Stimulated activated CD8-positive, alpha-beta memory T cell treated with anti-CD3 and anti-CD28 coated beads, Interleukin-2, amount 100 ng/mL, for 1 hour (primary cell): ENCODE data around the gene TTC7B.

Experiments
- DNase-seq, 2 donors: peaks; one replicate each; pipeline ENCODE4 v3.0.0-alpha.2; 2020; ENCODE audit warnings: low read depth in 2 of 2

TTC7B gene

DNA sequence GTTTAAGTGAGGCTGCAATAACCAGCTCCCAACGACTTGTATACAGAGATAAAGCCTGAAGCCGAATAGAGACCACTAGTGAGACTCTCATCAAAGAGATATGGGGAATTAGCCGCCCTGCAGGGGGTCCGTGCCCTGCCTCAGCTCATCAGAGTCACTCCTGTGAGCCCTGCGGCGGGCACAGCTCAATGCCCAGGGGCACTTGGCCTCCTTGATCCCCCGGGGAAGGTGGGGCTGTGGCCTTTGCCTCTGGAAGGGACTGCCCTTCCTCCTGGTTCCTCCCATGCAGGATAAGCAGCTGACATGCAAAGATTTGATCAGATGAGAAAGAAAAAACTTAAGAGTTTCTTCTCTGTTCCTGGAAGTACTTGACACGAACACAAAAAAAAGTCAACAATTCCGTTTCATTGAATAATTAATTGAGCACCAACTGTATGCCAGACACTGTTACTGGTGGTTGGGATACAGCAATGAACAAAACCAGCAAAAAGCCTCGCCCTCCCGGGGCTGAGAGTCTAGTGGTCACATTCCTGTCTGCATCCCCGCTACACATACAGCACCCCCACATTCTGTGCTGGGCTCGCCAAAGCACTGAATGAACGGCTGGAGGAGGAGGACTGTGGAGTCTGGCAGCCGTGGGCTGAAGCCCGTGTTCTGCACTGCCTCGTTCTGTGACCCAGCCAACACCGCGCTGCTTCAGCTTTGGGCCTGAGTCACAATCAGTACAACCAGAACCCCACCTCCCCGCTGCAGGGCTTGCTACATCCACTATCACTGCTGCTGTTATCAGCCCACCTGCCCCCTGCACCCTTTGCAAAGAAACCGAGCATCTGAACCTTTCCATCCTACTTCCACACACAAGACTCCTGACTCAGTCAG is 10.3 kb downstream of the TTC7B start:
- DNase-seq: no peak

DNA sequence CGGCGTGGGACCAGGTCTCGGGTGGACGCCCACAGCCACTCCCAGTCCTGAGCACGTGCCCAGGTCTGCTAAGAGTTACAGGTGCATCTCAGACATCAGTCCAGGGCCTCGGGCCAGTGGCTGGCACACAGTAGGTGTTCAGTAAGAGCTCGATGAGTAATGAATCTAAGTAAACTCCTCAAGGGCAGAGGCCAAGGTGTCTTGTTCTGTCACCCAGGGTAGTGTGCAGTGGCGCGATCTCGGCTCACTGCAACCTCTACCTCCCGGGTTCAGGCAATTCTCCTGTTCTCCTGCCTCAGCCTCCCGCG is 11.2 kb downstream of the TTC7B start:
- no peak for DNase-seq

- no peak for DNase-seq
These were observed 11.7 kb downstream of the TTC7B start for GRCh38 chr14:90804292-90805083.

- no peak for DNase-seq
These were observed 13.0 kb downstream of the TTC7B start for GRCh38 chr14:90803249-90803648.

DNA sequence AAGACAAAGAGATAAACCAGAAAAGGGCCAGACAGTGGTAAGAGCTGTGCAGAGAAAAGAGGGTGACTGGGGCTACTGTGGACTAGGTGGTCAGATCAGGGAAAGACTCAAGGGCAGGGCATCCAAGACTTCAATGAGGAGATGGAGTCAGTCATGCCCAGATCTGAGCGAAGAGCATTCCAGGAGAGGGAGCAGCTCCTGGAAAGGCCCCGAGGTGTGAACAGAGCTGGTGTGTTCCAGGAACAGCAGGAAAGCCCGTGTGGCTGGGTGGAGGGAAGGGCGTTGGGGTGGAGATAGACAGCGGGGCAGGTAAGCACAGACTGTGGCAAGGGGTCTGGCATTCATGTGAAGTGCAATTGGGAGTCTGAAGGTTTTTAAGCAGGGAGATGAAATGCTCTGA is 16.8 kb downstream of the TTC7B start:
- no peak for DNase-seq

DNA sequence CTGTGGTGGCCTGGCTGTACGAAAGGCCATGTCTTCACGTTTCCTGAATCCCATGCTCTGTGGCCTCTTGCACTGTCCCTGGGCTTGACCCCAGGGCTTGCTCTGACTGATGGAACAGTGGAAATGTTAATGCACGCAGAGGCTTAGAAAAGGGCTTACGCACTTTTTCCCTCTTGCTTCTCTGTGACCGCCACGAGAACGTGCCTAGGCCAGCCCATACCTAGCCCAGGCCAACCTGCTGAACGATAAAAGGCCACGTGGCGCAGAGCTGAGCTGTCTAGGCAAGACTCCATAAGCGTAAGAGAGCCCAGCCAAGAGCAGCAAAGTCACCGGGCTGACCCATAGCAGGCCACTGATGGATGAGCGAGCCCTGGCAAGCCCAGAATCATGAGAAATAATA is 18.3 kb downstream of the TTC7B start:
- DNase-seq: no peak

DNA sequence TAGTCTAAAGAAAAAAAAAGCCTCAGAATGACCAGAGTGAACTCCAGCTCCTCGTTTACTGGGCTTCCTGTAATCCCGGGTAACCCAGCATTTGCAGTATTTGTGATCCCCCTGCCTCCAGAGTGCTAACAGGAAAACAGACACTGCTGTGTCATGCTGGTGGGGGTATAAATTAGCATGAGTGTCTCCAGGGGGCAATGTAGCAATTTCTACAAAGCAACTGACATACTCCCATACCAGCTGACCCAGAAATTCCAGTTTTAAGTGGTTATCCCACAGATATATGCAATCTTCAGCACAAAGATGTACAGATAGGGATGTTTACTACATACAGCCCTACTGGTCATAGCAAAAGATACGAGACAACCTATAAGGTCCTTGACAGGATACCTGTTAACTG is 18.8 kb downstream of the TTC7B start:
- no peak for DNase-seq

DNA sequence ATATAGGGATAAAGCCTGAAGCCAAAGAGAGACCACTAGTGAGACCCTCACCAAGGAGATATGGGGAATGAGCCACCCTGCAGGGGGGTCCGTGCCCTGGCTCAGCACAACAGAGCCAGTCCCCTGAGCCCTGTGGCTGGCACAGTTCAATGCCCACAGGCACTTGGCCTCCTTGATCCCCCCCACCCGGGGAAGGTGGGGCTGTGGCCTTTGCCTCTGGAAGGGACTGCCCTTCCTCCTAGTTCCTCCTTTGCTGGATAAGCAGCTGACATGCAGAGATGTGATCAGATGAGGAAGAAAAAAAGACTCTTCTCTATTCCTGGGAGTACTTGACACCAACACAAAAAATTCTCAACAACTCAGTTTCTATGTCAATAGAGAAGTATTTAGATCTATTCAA is 19.9 kb downstream of the TTC7B start:
- no peak for DNase-seq

GRCh38 chr14:90795744-90796143 is 20.5 kb downstream of the TTC7B start:
- no peak for DNase-seq

DNA sequence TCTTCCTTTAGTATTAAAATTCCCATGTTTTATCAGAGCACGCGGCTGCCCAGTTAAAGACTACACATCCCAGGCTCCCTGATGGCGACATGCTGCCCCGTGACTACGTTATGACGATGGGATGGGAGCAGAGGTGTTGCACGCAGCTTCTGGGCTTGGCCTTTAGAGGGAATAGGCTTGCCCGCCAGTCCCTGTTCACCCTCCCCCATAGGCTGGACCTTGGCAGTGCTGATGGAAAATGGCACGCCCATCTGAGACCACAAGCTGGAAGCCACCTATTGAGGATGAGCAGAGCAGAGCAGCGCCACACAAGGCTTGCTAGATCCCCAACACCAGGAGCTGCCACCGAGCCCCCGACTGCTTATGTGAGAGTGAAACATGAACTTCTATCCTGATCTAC is 24.7 kb downstream of the TTC7B start:
- no peak for DNase-seq

DNA sequence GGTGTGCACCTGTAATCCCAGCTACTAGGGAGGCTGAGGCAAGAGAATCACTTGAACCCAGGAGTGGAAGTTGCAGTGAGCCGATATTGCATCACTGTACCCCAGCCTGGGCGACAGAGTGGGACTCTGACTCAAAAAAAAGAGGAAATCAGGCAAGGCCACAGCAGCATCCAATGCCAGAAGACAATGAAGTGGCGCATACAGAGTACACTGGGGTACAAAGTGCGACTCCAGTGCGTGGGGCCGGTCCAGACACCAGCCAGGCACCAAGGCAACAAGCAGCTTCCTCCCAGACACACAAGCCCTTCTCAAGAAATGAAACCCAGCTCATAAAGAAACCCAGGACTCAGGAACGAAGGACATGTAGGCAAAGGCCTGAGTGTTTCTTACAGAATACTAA is 28.2 kb downstream of the TTC7B start:
- DNase-seq: no peak

DNA sequence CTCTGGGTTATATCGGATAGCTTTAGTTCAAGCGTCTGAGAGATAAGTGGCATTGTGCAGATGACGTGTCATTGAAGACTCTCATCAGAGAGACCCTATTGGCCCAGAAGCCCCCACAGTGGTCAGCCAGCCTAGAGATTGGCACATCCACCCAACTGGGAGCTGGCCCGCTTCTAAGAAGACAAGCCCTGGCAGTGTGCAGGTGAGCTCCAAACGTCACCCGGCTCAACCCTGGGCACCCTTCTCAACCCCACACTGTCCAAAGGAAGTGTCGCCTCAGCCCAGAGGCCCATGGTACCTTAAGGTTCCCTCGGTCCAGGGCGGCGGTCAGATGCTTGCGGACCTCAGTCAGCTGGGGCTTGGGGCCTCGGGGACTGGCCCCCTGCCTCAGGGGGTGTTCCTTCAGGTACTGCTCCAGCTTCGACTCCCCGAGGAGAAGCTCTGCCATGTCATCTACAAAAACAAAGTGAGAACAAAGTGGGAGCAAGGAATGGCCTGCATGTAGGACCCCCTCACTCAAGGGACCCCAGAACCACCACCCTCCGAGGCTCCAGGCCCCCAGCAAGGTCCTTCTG is 30.3 kb downstream of the TTC7B start:
- no peak for DNase-seq

GRCh38 chr14:90785471-90785870 is 30.8 kb downstream of the TTC7B start:
- no peak for DNase-seq

- no peak for DNase-seq
These were observed 31.5 kb downstream of the TTC7B start for GRCh38 chr14:90784621-90785270.

- no peak for DNase-seq
These were observed 32.9 kb downstream of the TTC7B start for GRCh38 chr14:90783344-90783743.

DNA sequence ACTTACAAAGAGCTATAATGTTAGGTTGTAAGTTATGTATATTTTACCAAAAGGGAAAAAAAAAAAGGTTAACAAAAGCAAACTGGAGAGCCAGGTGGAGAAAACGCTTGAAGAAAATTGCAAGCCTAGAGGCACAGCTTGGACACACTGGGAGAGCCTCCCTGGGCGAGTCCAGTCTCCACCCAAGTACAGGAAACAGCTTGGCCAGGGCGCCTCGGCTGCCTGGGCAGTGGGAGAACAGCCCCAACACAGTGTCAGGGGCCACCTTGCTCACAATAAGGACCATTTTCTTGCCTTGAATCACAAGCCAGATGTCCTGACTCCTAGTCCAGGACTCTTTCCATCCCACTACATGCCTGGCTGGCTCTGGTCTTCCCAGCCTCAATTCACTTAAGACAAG is 33.3 kb downstream of the TTC7B start:
- no peak for DNase-seq

DNA sequence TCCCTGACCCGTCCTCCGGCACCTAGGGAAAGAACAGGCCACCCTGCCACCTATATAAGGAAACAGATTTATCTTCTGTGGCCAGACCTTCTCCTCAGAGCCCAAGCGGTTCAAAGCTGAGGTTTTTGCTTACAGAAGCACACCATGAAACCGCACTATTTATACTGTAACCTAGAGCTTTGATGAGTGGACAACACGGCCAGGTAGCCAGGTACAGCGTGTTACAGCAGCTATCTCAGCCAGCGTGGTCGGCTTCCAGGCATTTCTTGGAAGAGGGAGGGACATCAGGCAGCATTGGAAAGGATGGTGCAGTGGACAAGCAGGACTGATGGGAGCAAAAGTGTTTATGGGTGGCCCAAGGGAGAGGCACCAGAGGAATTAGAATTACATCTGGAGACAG is 34.4 kb downstream of the TTC7B start:
- DNase-seq: no peak

DNA sequence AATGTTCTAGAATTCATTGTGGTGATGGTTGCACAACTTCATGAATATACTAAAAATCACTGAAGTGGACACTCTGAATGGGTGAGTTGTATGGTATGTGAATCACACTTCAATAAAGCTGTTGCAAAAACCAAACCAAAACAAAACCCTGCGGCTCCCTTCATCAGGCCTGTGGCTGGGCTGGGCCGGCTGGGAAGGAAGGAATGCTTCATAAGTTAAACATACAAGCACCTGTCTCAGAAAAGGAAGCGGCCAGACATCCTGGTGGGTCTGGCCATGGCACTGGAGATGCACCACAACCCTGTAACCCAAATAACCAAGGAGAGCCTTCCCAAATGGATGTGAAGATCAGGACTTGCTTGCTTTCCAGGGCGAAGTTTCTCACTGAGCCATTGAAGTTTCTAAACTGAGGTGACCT is 34.9 kb downstream of the TTC7B start:
- no peak for DNase-seq

DNA sequence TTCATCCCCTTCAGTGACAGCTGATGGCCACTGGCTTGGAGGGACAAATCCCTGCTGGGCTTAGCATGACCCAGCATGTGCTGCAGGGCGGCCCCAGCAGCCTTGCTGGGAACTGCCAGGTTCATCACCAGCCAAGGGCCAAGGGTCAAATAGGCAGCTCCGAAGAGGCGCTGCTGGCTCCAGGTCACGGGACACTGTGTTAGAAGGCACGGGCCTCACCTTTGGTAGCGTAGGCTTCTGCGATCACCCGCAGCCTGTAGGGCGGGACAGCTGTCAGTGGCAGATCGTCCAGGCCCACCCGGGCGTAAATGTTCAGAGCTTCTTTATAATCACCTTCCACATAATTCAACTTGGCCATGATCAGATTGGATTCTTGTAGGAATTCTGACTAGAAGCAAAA is 35.7 kb downstream of the TTC7B start:
- no peak for DNase-seq

DNA sequence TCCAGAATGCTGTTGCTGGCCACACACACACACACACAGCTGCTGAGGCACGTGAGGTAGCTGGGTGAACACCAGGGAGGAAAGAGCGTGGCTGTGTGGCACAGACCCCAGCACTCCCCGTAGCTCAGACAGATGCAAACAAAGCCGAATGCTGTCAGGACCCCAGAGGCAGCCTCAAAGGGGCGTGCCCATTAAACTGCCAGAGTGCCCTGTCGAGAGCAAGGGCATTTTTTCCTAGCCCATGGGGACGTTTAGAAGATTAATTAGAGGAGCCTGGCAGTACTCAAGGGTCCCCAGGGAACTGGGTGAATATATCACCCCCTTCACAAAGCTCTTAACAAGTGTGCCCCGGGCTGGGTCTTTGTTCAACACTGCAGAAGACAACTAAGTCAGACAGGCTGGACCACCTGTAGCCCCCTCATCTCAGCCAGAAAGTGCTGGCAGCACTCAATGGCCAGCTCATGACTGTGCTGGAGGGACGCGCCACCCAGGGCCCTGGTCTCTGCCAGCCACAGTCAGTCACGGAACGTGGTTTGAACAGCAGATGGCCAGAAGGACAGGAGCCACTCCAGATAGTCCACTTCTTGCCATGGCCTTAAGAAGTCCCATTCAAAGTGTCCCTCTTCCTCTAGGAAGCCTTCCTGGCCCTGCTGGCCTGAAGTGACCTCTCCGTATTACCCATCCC is 37.5 kb downstream of the TTC7B start:
- DNase-seq: no peak

- DNase-seq: no peak
These were observed 38.3 kb downstream of the TTC7B start for GRCh38 chr14:90777830-90778485.
